GM10266 (cell line): ENCODE measurements around the gene KIF2C.
A peak's percentile ranks its signal among the peaks of the same experiment; 100 is the strongest.

ENCODE experiments used
- DNase-seq: peaks from one replicate; pipeline ENCODE4 v3.0.0; 2012; ENCODE audit errors: extremely low spot score
- CTCF ChIP-seq: IDR thresholded peaks from 2 replicates; pipeline ENCODE4 v1.5.1; 2012; ENCODE audit warnings: mild to moderate bottlenecking, low read depth; ENCODE audit not compliant: control insufficient read depth, insufficient read depth; ENCODE audit errors: missing control alignments

Gene KIF2C

GRCh38 chr1:44799770-44800584, 60.3 kb downstream of the KIF2C start, which contains the start of gene PLK3:
TSS of gene PLK3 (plus strand) at chr1:44800377. CDS start at chr1:44800464, 87 bp downstream.
- peak; percentile 97 for TF ChIP-seq CTCF

GRCh38 chr1:44801491-44802305, 62.1 kb downstream of the KIF2C start:
- no peak for TF ChIP-seq CTCF
- no peak for DNase-seq

More at GRCh38 chr1:44799770-44800584, 60.3 kb downstream of the KIF2C start, which contains the start of gene PLK3:
- DNase-seq = peak; percentile 99

GRCh38 chr1:44802306-44803061, 62.8 kb downstream of the KIF2C start:
- no peak for TF ChIP-seq CTCF
- DNase-seq = no peak

GRCh38 chr1:44803062-44803311, 63.4 kb downstream of the KIF2C start:
- no peak for TF ChIP-seq CTCF
- DNase-seq = no peak

- DNase-seq = no peak
- no peak for TF ChIP-seq CTCF
These were observed 63.9 kb downstream of the KIF2C start for GRCh38 chr1:44803312-44804095.

- no peak for TF ChIP-seq CTCF
- no peak for DNase-seq
These were observed 65.8 kb downstream of the KIF2C start for GRCh38 chr1:44805311-44806024.
